ENCODE measurements around the gene RFC2.

The RFC2 gene

GRCh38 chr7:74286131-74286530 lies 31.9 kb upstream of the RFC2 start:
- Histone ChIP-seq H3K9me3 (no peaks in the 10 kb centered on the region), H3K36me3 (no peaks in the 10 kb centered on the region), H3K27me3 (peaks cover 3% of the 10 kb centered on the region; the same call in 1 of the 2 replicates), H3K4me1 (no peaks in the 10 kb centered on the region), H3K4me3 (ENCODE audit: low read depth, low read length) (no peak overlapping the region)
- DNase-seq = no peak
- no peak for TF ChIP-seq CTCF (IDR thresholded peaks at IDR 0.05; ENCODE audit: low read depth, low read length)

GRCh38 chr7:74284781-74285259 lies 30.6 kb upstream of the RFC2 start:
- Histone ChIP-seq H3K36me3 (no peaks in the 10 kb centered on the region), H3K9me3 (no peaks in the 10 kb centered on the region), H3K27me3 (no peaks in the 10 kb centered on the region), H3K4me1 (no peaks in the 10 kb centered on the region), H3K4me3 (ENCODE audit: low read depth, low read length) (no peak overlapping the region)
- no peak for TF ChIP-seq CTCF (IDR thresholded peaks at IDR 0.05; ENCODE audit: low read depth, low read length)
- no peak for DNase-seq

- Histone ChIP-seq H3K36me3 (no peaks in the 10 kb centered on the region), H3K4me1 (peaks cover 4% of the 10 kb centered on the region), H3K4me3 (ENCODE audit: low read depth, low read length) (no peak overlapping the region), H3K27me3 (no peaks in the 10 kb centered on the region), H3K9me3 (no peaks in the 10 kb centered on the region)
- TF ChIP-seq CTCF (IDR thresholded peaks at IDR 0.05; ENCODE audit: low read depth, low read length) = no peak
- DNase-seq = no peak
These were observed 29.8 kb upstream of the RFC2 start for GRCh38 chr7:74283858-74284447.

- no peak for DNase-seq
- Histone ChIP-seq H3K27me3 (no peaks in the 10 kb centered on the region), H3K4me3 (ENCODE audit: low read depth, low read length) (no peak overlapping the region), H3K36me3 (no peaks in the 10 kb centered on the region), H3K4me1 (peaks cover 4% of the 10 kb centered on the region), H3K9me3 (no peaks in the 10 kb centered on the region)
- TF ChIP-seq CTCF (IDR thresholded peaks at IDR 0.05; ENCODE audit: low read depth, low read length) = no peak
These were observed 28.7 kb upstream of the RFC2 start for GRCh38 chr7:74282748-74283459.

GRCh38 chr7:74280985-74281384 lies 26.8 kb upstream of the RFC2 start:
- DNase-seq = no peak
- no peak for TF ChIP-seq CTCF (IDR thresholded peaks at IDR 0.05; ENCODE audit: low read depth, low read length)
- H3K4me1 ChIP-seq = peaks cover 4% of the 10 kb centered on the region
- no peaks in the 10 kb centered on the region for H3K27me3 ChIP-seq
- no peaks in the 10 kb centered on the region for H3K36me3 ChIP-seq
- no peaks in the 10 kb centered on the region for H3K9me3 ChIP-seq
- H3K4me3 ChIP-seq (ENCODE audit: low read depth, low read length) = no peak overlapping the region

GRCh38 chr7:74277636-74278035 lies 23.4 kb upstream of the RFC2 start:
- H3K4me3 ChIP-seq (ENCODE audit: low read depth, low read length) = no peak overlapping the region
- DNase-seq = no peak
- TF ChIP-seq CTCF (IDR thresholded peaks at IDR 0.05; ENCODE audit: low read depth, low read length) = no peak
- H3K36me3 ChIP-seq = no peaks in the 10 kb centered on the region
- no peaks in the 10 kb centered on the region for H3K27me3 ChIP-seq
- peaks cover 12% of the 10 kb centered on the region for H3K4me1 ChIP-seq
- H3K9me3 ChIP-seq = no peaks in the 10 kb centered on the region
